22Rv1 (cell line): ENCODE measurements around the gene MT4.

Source experiments
- ZFX ChIP-seq: fragments of 450-650 bp; IDR thresholded peaks from 2 replicates; pipeline ENCODE4 v1.6.1; 2017; ENCODE audit warnings: antibody characterized with exemption, borderline replicate concordance
- TF ChIP-seq, protein P1 (sequence below): fragments of 450-650 bp; IDR thresholded peaks from 2 replicates; pipeline ENCODE4 v1.5.1; 2017; ENCODE audit warnings: mild to moderate bottlenecking

GRCh38 chr16:56569971-56570370 is 5.1 kb downstream of the MT4 start:
- TF ChIP-seq, protein P1, sequence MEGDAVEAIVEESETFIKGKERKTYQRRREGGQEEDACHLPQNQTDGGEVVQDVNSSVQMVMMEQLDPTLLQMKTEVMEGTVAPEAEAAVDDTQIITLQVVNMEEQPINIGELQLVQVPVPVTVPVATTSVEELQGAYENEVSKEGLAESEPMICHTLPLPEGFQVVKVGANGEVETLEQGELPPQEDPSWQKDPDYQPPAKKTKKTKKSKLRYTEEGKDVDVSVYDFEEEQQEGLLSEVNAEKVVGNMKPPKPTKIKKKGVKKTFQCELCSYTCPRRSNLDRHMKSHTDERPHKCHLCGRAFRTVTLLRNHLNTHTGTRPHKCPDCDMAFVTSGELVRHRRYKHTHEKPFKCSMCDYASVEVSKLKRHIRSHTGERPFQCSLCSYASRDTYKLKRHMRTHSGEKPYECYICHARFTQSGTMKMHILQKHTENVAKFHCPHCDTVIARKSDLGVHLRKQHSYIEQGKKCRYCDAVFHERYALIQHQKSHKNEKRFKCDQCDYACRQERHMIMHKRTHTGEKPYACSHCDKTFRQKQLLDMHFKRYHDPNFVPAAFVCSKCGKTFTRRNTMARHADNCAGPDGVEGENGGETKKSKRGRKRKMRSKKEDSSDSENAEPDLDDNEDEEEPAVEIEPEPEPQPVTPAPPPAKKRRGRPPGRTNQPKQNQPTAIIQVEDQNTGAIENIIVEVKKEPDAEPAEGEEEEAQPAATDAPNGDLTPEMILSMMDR: no peak
- no peak for TF ChIP-seq ZFX
